DND-41 (cell line): ENCODE data around the gene MACROD2.

ENCODE experiments used
- ATAC-seq: fragments of 200-7000 bp; cut with Tn5 transposase; 3 replicates; pipeline ENCODE4 v1.9.1; 2021; ENCODE audit warnings: low read depth; ENCODE audit not compliant: insufficient read depth
- DNase-seq: peaks from one replicate; pipeline ENCODE4 v3.0.0-alpha.2; 2020
- H2AFZ ChIP-seq: 2 replicates; pipeline ENCODE4 v1.6.0; 2012; ENCODE audit warnings: low read depth, low read length
- H3K27ac ChIP-seq: 2 replicates; pipeline ENCODE4 v1.5.1; 2012; ENCODE audit warnings: low read length, inconsistent platforms
- H3K27me3 ChIP-seq: fragments of 200-600 bp; sonication (generic); 2 replicates; pipeline ENCODE4 v1.6.0; 2012; ENCODE audit warnings: low read length, mild to moderate bottlenecking, inconsistent platforms; ENCODE audit not compliant: insufficient read depth, poor library complexity
- H3K36me3 ChIP-seq: 2 replicates; pipeline ENCODE4 v1.5.1; 2012; ENCODE audit warnings: low read length, inconsistent platforms; ENCODE audit not compliant: insufficient read depth
- H3K4me1 ChIP-seq: 2 replicates; pipeline ENCODE4 v1.5.1; 2012; ENCODE audit warnings: mild to moderate bottlenecking, low read length; ENCODE audit not compliant: insufficient read depth
- H3K4me2 ChIP-seq: 2 replicates; pipeline ENCODE4 v1.6.0; 2012; ENCODE audit warnings: mild to moderate bottlenecking, moderate library complexity, low read length, inconsistent platforms; ENCODE audit not compliant: insufficient read depth
- H3K4me3 ChIP-seq, 2 experiments: fragments of 200-600 bp in 1 of 2; shearing (Covaris generic) in 1 of 2; 2 replicates each; pipeline ENCODE4 v1.5.1; 2012 to 2016; ENCODE audit warnings: inconsistent platforms in 2 of 2, low read length in 2 of 2, mild to moderate bottlenecking in 2 of 2, low read depth in 1 of 2, moderate library complexity in 1 of 2
- H3K79me2 ChIP-seq: 2 replicates; pipeline ENCODE4 v1.6.0; 2012; ENCODE audit warnings: low read length, inconsistent platforms; ENCODE audit not compliant: insufficient read depth
- H3K9ac ChIP-seq: 2 replicates; pipeline ENCODE4 v1.6.0; 2012; ENCODE audit warnings: low read depth, mild to moderate bottlenecking, inconsistent platforms, low read length, moderate library complexity
- H3K9me3 ChIP-seq: 2 replicates; pipeline ENCODE4 v1.5.1; 2012; ENCODE audit warnings: low read length, moderate library complexity, mild to moderate bottlenecking, inconsistent platforms; ENCODE audit not compliant: insufficient read depth, severe bottlenecking
- H4K20me1 ChIP-seq: 2 replicates; pipeline ENCODE4 v1.6.0; 2012; ENCODE audit warnings: low read length; ENCODE audit not compliant: insufficient read depth
- CTCF ChIP-seq: IDR thresholded peaks from 2 replicates; pipeline ENCODE4 v1.5.1; 2012; ENCODE audit warnings: borderline replicate concordance, low read length, moderate library complexity, mild to moderate bottlenecking; ENCODE audit not compliant: poor library complexity, severe bottlenecking; ENCODE audit errors: extremely low read depth
- EZH2 ChIP-seq: IDR thresholded peaks from 3 replicates; pipeline ENCODE4 v1.6.1; 2012; ENCODE audit warnings: borderline replicate concordance, low read depth, mild to moderate bottlenecking, moderate library complexity, low read length, inconsistent platforms; ENCODE audit not compliant: severe bottlenecking

Gene MACROD2

GRCh38 chr20:15742627-15743026 is 1747.3 kb downstream of the MACROD2 start:
- H3K9ac ChIP-seq = no peak overlapping the region
- TF ChIP-seq CTCF (no peak), EZH2 (no peak)
- H3K4me2 ChIP-seq = no peak overlapping the region
- ATAC-seq (no peak), DNase-seq (no peak)
- no peaks in the 10 kb centered on the region for H4K20me1 ChIP-seq
- H3K79me2 ChIP-seq = no peaks in the 10 kb centered on the region
- no peaks in the 10 kb centered on the region for H3K36me3 ChIP-seq
- no peaks in the 10 kb centered on the region for H3K9me3 ChIP-seq
- no peaks in the 10 kb centered on the region for H3K4me1 ChIP-seq
- H3K27ac ChIP-seq = no peak overlapping the region
- H3K27me3 ChIP-seq = no peaks in the 10 kb centered on the region
- H2AFZ ChIP-seq = no peak overlapping the region
- H3K4me3 ChIP-seq = no peak overlapping the region

- no peak for ATAC-seq
These were observed 1760.9 kb downstream of the MACROD2 start for GRCh38 chr20:15756002-15756753.

GRCh38 chr20:15756754-15757115 is 1761.4 kb downstream of the MACROD2 start:
- ATAC-seq (no peak), DNase-seq (no peak)
- TF ChIP-seq CTCF = no peak
- TF ChIP-seq EZH2 = no peak
- Histone ChIP-seq H3K4me2 (no peak overlapping the region), H3K79me2 (no peaks in the 10 kb centered on the region), H3K27ac (no peak overlapping the region), H3K36me3 (no peaks in the 10 kb centered on the region), H3K9me3 (no peaks in the 10 kb centered on the region), H4K20me1 (no peaks in the 10 kb centered on the region), H3K9ac (no peak overlapping the region), H2AFZ (no peak overlapping the region), H3K27me3 (no peaks in the 10 kb centered on the region), H3K4me3 (no peak overlapping the region), H3K4me1 (no peaks in the 10 kb centered on the region)

More at GRCh38 chr20:15756002-15756753, 1760.9 kb downstream of the MACROD2 start:
- no peak for DNase-seq
- no peak overlapping the region for H3K27ac ChIP-seq
- H3K9ac ChIP-seq = no peak overlapping the region
- no peak overlapping the region for H3K4me2 ChIP-seq
- H3K9me3 ChIP-seq = no peaks in the 10 kb centered on the region
- TF ChIP-seq EZH2 = no peak
- TF ChIP-seq CTCF = no peak
- no peak overlapping the region for H2AFZ ChIP-seq
- H4K20me1 ChIP-seq = no peaks in the 10 kb centered on the region
- no peaks in the 10 kb centered on the region for H3K36me3 ChIP-seq
- no peaks in the 10 kb centered on the region for H3K4me1 ChIP-seq
- no peaks in the 10 kb centered on the region for H3K27me3 ChIP-seq
- H3K79me2 ChIP-seq = no peaks in the 10 kb centered on the region
- no peak overlapping the region for H3K4me3 ChIP-seq
